Measurements from ENCODE around the gene SLC22A4.

Gene SLC22A4

GRCh38 chr5:132321109-132321721, 27.0 kb downstream of the SLC22A4 start:
- DNase-seq (ENCODE audit: low spot score in 2 of 2) = no peak
- ATAC-seq = no peak
- no peaks in the 10 kb centered on the region for H3K4me1 Mint-ChIP-seq
- no peaks in the 10 kb centered on the region for H3K9me3 Mint-ChIP-seq
- H3K27ac Mint-ChIP-seq = no peak overlapping the region
- no peaks in the 10 kb centered on the region for H3K36me3 Mint-ChIP-seq
- H3K4me3 Mint-ChIP-seq = no peak overlapping the region

DNA sequence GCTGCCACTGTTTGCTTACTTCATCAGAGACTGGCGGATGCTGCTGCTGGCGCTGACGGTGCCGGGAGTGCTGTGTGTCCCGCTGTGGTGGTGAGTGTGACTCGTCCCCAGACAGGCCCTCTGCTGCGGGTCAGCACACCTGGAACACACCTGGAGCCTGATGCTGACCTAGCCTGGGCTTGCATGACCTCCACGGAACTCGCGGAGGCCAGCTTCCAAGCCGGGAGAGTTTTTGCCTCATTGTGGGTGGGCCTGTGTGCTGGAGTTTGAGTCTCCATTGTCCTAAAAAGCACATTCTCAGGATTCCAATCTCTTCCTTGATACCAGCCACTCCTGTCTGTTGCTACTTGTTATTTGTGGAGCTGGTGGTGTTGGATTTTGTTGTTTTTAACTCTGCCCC, 28.1 kb downstream of the SLC22A4 start:
- no peak for ATAC-seq
- Mint-ChIP-seq H3K4me1 (no peaks in the 10 kb centered on the region), H3K27ac (no peak overlapping the region), H3K4me3 (no peak overlapping the region), H3K36me3 (no peaks in the 10 kb centered on the region), H3K9me3 (no peaks in the 10 kb centered on the region)
- no peak for DNase-seq (ENCODE audit: low spot score in 2 of 2)

DNA sequence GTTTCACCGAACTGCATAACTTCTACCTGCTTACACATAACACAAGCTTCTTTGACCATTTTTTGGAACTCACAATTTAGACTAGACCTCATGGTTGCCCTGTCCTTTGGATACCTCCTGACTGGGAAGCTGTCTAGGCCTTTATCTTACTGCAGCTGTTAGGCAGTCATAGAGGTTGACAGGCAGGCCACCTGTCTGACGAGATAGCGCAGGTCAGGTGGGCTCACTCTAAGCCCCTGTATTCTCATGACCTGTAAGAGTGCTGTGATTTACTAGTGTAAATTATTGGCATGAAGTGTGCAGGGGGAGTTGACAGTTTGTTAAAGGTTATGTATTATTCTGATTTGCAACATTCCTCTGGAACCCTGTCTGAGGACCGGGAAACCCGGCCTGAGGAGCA, 29.0 kb downstream of the SLC22A4 start:
- no peak overlapping the region for H3K4me3 Mint-ChIP-seq
- DNase-seq (ENCODE audit: low spot score in 2 of 2) = no peak
- no peaks in the 10 kb centered on the region for H3K9me3 Mint-ChIP-seq
- H3K36me3 Mint-ChIP-seq = no peaks in the 10 kb centered on the region
- H3K27ac Mint-ChIP-seq = no peak overlapping the region
- no peaks in the 10 kb centered on the region for H3K4me1 Mint-ChIP-seq
- no peak for ATAC-seq

GRCh38 chr5:132325691-132326090, 31.5 kb downstream of the SLC22A4 start:
- DNase-seq (ENCODE audit: low spot score in 2 of 2) (no peak), ATAC-seq (no peak)
- no peak overlapping the region for H3K27ac Mint-ChIP-seq

GRCh38 chr5:132327252-132327955, 33.2 kb downstream of the SLC22A4 start:
- Mint-ChIP-seq H3K36me3 (no peaks in the 10 kb centered on the region), H3K4me1 (no peaks in the 10 kb centered on the region), H3K27ac (no peak overlapping the region), H3K4me3 (no peak overlapping the region), H3K9me3 (no peaks in the 10 kb centered on the region)
- DNase-seq (ENCODE audit: low spot score in 2 of 2) (no peak), ATAC-seq (no peak)

More at GRCh38 chr5:132325691-132326090, 31.5 kb downstream of the SLC22A4 start:
- H3K4me1 Mint-ChIP-seq = no peaks in the 10 kb centered on the region
- H3K4me3 Mint-ChIP-seq = no peak overlapping the region
- no peaks in the 10 kb centered on the region for H3K9me3 Mint-ChIP-seq
- no peaks in the 10 kb centered on the region for H3K36me3 Mint-ChIP-seq

- Mint-ChIP-seq H3K4me1 (peaks cover 6% of the 10 kb centered on the region), H3K9me3 (no peaks in the 10 kb centered on the region), H3K4me3 (no peak overlapping the region), H3K27ac (no peak overlapping the region), H3K36me3 (no peaks in the 10 kb centered on the region)
- ATAC-seq = peak; percentile 98
- DNase-seq (ENCODE audit: low spot score in 2 of 2) = no peak
These were observed 40.6 kb downstream of the SLC22A4 start for GRCh38 chr5:132334812-132335211.

- H3K36me3 Mint-ChIP-seq = no peaks in the 10 kb centered on the region
- no peak overlapping the region for H3K27ac Mint-ChIP-seq
- no peaks in the 10 kb centered on the region for H3K9me3 Mint-ChIP-seq
- DNase-seq (ENCODE audit: low spot score in 2 of 2) = no peak
- peaks cover 6% of the 10 kb centered on the region for H3K4me1 Mint-ChIP-seq
- H3K4me3 Mint-ChIP-seq = no peak overlapping the region
- ATAC-seq = no peak
These were observed 41.2 kb downstream of the SLC22A4 start for GRCh38 chr5:132335402-132335801.

GRCh38 chr5:132339502-132339901, 45.3 kb downstream of the SLC22A4 start:
- no peak for DNase-seq (ENCODE audit: low spot score in 2 of 2)
- Mint-ChIP-seq H3K4me3 (no peak overlapping the region), H3K9me3 (no peaks in the 10 kb centered on the region), H3K36me3 (no peaks in the 10 kb centered on the region), H3K4me1 (peaks cover 5% of the 10 kb centered on the region), H3K27ac (no peak overlapping the region)
- no peak for ATAC-seq

- Mint-ChIP-seq H3K4me1 (no peaks in the 10 kb centered on the region), H3K27ac (no peak overlapping the region), H3K4me3 (no peak overlapping the region), H3K36me3 (no peaks in the 10 kb centered on the region), H3K9me3 (no peaks in the 10 kb centered on the region)
- DNase-seq (ENCODE audit: low spot score in 2 of 2) (no peak), ATAC-seq (no peak)
These were observed 48.3 kb downstream of the SLC22A4 start for GRCh38 chr5:132342291-132343180.

DNA sequence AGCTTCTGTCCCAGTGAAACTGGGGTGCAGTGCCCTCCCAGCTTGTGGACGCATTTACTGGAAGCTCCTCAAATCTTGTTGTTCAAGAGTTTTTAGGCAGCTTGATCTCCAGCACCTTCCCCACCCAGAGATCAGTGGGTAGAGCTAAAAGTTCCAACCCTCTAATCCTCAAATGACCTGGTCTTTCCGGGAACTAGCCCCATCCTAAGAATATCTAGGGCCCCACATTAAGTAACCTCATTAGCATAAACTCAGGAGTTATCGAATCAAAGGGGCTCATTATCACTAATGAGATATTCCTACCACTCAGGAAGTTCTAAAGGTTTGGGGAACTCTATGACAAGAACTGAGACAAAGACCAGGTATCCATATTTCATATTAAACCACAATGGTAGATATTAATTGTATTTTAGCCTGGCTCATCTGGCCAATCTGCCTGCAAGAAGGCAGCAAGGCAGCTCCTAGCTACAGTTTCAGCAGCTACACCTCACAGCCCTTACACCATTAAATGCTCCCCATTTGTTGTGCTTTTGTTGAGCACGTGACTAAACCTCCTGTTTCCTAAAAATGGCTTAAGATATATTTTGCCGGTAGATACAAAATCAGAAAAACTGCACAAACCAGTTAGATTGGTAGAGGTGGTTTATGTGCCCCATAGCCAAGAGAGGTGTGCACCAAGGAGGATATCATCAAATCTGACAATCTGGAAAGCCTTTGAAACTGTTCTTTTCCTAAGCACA, 50.8 kb downstream of the SLC22A4 start:
- Mint-ChIP-seq H3K27ac (no peak overlapping the region), H3K4me1 (no peaks in the 10 kb centered on the region), H3K36me3 (no peaks in the 10 kb centered on the region), H3K4me3 (no peak overlapping the region), H3K9me3 (no peaks in the 10 kb centered on the region)
- no peak for ATAC-seq
- no peak for DNase-seq (ENCODE audit: low spot score in 2 of 2)

DNA sequence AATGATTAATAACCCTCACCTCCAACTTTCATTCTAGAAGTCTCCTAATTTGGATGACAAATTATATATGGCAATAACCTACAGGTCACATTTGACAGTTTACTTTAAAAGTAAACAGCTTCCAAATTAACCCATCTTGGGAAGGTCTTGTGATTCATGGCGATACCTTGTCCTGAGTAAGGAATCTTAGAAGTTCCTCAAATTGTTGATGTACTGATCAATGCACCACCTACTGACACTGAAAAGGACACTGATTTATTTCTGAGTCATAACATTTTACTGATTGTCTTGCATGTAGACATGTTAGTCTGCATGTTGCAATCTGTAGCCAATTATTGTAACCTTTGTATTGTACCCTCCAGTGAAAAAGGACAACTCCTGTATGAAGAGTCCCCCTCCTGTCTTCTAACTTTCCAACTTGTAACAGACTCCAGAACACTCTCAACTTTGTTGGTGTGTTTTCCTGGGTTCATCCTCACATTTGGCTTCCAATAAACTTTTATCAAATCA, 59.3 kb downstream of the SLC22A4 start:
- Mint-ChIP-seq H3K4me1 (no peaks in the 10 kb centered on the region), H3K27ac (no peak overlapping the region), H3K36me3 (no peaks in the 10 kb centered on the region), H3K9me3 (no peaks in the 10 kb centered on the region), H3K4me3 (no peak overlapping the region)
- DNase-seq (ENCODE audit: low spot score in 2 of 2) = no peak
- no peak for ATAC-seq

DNA sequence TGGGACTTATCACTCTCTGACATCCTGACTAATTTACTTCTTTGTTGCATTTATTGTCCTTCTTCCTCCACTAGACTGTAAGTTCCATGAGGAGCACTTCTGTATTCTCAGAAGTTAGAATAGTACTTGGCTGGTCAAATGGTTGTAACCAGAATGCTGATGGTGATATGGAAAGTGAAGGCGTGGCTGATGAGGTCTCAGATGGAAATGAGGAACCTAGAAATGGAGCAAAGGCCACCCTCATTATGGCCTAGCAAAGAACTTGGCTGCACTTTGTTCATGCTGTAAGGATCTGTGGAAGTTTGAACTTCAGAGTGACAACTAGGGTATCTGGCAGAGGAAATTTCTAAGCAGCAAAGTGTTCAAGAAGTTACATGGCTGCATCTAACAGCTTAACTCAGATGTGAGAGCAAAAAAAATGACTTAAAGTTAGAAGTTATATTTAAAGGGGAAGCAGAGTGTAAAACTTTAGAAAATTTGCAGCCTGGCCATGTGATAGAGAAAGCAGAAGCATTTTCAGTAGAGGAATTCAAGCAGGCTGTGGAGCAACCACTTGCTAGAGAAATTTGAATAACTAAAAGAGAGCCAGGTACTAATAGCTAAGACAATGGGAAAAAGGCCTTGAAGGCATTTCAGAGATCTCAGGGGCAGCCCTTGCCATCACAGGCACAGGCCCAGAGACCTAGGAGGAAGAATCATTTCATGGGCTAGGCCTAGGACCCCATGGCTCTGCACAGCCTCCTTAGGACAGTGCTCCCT, 60.4 kb downstream of the SLC22A4 start:
- no peak for ATAC-seq
- no peak overlapping the region for H3K27ac Mint-ChIP-seq
- H3K4me1 Mint-ChIP-seq = no peaks in the 10 kb centered on the region
- no peaks in the 10 kb centered on the region for H3K9me3 Mint-ChIP-seq
- H3K36me3 Mint-ChIP-seq = no peaks in the 10 kb centered on the region
- no peak for DNase-seq (ENCODE audit: low spot score in 2 of 2)
- H3K4me3 Mint-ChIP-seq = no peak overlapping the region

DNA sequence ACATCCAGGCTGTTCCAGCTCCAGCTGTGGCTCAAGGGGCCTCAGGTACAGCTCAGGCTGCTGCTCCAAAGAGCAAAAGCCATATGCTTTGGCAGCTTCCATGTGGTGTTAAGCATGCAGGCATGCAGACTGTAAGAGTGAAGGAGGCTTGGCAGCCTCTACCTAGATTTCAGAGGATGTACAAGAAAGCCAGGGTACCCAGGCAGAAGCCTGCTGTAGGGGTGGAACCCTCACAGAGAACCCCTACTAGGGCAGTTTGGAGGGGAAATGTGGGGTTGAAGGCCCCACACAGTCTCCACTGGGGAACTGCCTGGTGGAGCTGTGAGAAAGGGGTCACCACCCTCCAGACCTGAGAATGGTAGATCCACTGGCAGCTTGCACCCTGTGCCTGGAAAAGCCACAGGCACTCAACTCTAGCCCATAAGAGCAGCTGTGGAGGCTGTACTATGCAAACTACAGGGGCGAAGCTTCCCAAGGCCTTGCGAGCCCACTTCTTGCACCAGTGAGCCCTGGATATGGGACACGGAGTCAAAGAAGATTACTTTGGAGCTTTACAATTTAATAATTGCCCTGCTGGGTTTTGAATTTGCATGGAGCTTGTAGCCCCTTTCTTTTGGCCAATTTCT, 61.1 kb downstream of the SLC22A4 start:
- H3K9me3 Mint-ChIP-seq = no peaks in the 10 kb centered on the region
- ATAC-seq = no peak
- no peak overlapping the region for H3K27ac Mint-ChIP-seq
- H3K4me3 Mint-ChIP-seq = no peak overlapping the region
- H3K4me1 Mint-ChIP-seq = no peaks in the 10 kb centered on the region
- H3K36me3 Mint-ChIP-seq = no peaks in the 10 kb centered on the region
- no peak for DNase-seq (ENCODE audit: low spot score in 2 of 2)

GRCh38 chr5:132358775-132359174, 64.6 kb downstream of the SLC22A4 start:
- no peak for ATAC-seq
- DNase-seq (ENCODE audit: low spot score in 2 of 2) = no peak
- no peaks in the 10 kb centered on the region for H3K9me3 Mint-ChIP-seq

More at GRCh38 chr5:132358775-132359174, 64.6 kb downstream of the SLC22A4 start:
- Mint-ChIP-seq H3K27ac (no peak overlapping the region), H3K4me1 (no peaks in the 10 kb centered on the region), H3K36me3 (no peaks in the 10 kb centered on the region), H3K4me3 (no peak overlapping the region)

Data from stimulated activated effector memory CD8-positive, alpha-beta T cell treated with anti-CD3 and anti-CD28 coated beads, Interleukin-12 subunit alpha, Interleukin-12 subunit beta, amount 100 ng/mL, for 72 hours (primary cell).